Colonic mucosa (tissue), 4 donors: ENCODE data around the gene NPAT. TPM values are rescaled to one million over a fixed set of nuclear protein-coding genes. Genes with fewer than 3 reads are reported as not detected.

Experiments
- DNase-seq: peaks from one replicate; pipeline ENCODE4 v3.0.0-alpha.2; 2020
- H3K27ac ChIP-seq: fragments of 200-600 bp; one replicate; pipeline ENCODE4 v1.8.0; 2021
- H3K27me3 ChIP-seq: fragments of 200-600 bp; one replicate; pipeline ENCODE4 v1.8.0; 2021
- H3K36me3 ChIP-seq: fragments of 200-600 bp; one replicate; pipeline ENCODE4 v1.8.0; 2021
- H3K4me1 ChIP-seq: fragments of 200-600 bp; one replicate; pipeline ENCODE4 v1.8.0; 2021; ENCODE audit warnings: mild to moderate bottlenecking
- H3K4me3 ChIP-seq: fragments of 200-600 bp; one replicate; pipeline ENCODE4 v1.8.0; 2021
- H3K9ac ChIP-seq, 2 donors: one replicate each; pipeline ENCODE4 v1.7.0; 2013; ENCODE audit warnings: control low read depth in 2 of 2, low read depth in 2 of 2, low read length in 2 of 2
- H3K9me3 ChIP-seq: fragments of 200-600 bp; one replicate; pipeline ENCODE4 v1.8.0; 2021
- CTCF ChIP-seq: fragments of 200-600 bp; IDR thresholded peaks from one replicate; pipeline ENCODE4 v1.8.0; 2022; ENCODE audit warnings: antibody characterized with exemption, mild to moderate bottlenecking
- intact Hi-C: fragments of 100-400 bp; cut with DNase I; formaldehyde crosslinking; loops from one replicate; pipeline ENCODE4 v1.14.1; 2022
- total RNA-seq, 2 donors: library from RNA; stranded (reverse); fragmentation: NEBNext Ultra II Directional in 1 of 2; extraction: Animal tissue kit (Norgen Biotek cat#: 25700) in 1 of 2; gene quantifications; one replicate each; pipeline ENCODE4 v1.2.1, GENCODE V29; 2021
- donor health status: healthy.
- donor health status: DM: no; HTN: no; CAD: no.
- donor health status: DM: no; HTN: no; CAD: no.

Gene NPAT
- total RNA-seq, 2 donors from 2014 or later: 10.8 to 14.0 TPM

GRCh38 chr11:108242422-108242821 is 20.0 kb upstream of the NPAT start:
- no peak overlapping the region for H3K27ac ChIP-seq
- TF ChIP-seq CTCF: no peak
- no peaks in the 10 kb centered on the region for H3K27me3 ChIP-seq
- H3K36me3 ChIP-seq: no peaks in the 10 kb centered on the region
- no peaks in the 10 kb centered on the region for H3K4me1 ChIP-seq
- H3K4me3 ChIP-seq: no peak overlapping the region
- intact Hi-C loops: no loop called here
- no peak overlapping the region for H3K9ac ChIP-seq
- no peak for DNase-seq
- H3K9me3 ChIP-seq: no peaks in the 10 kb centered on the region

DNA sequence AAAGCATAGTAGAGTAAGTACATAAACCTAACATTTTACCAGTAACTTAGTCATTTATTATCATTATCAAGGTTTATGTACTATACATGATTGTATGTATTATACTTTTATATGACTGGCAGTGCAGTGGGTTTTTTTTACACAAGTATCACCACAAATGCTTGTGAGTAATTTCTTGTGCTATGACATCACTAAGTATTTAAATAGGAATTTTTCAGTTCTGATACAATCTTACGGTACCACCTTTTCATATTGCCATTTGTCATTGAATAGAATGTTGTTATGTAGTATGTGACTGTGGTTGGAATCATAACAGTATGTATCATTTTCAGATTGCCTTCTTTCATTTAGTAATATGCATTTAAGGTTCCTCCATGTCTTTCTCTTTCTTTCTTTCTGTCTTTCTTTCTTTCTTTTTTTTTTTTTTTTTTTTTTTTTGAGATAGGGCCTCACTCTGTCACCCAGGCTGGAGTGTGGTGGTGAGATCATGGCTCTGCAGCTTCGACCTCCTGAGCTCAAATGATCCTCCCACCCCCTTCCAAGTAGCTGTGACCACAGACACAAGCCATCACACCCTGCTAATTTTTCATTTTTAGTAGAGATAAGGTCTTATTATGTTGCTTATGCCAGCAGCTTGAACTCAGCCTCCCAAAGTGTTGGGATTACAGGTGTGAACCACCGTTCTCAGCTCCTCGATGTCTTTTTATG is 19.0 kb upstream of the NPAT start:
- H3K27ac ChIP-seq: no peak overlapping the region
- no peaks in the 10 kb centered on the region for H3K9me3 ChIP-seq
- H3K9ac ChIP-seq: no peak overlapping the region
- no peaks in the 10 kb centered on the region for H3K27me3 ChIP-seq
- TF ChIP-seq CTCF: no peak
- intact Hi-C loops: no loop called here
- no peak overlapping the region for H3K4me3 ChIP-seq
- no peaks in the 10 kb centered on the region for H3K4me1 ChIP-seq
- H3K36me3 ChIP-seq: no peaks in the 10 kb centered on the region
- DNase-seq: no peak

- H3K27me3 ChIP-seq: no peaks in the 10 kb centered on the region
- intact Hi-C loops: no loop called here
- TF ChIP-seq CTCF: no peak
- H3K27ac ChIP-seq: no peak overlapping the region
- H3K4me1 ChIP-seq: no peaks in the 10 kb centered on the region
- H3K4me3 ChIP-seq: no peak overlapping the region
- H3K36me3 ChIP-seq: no peaks in the 10 kb centered on the region
- no peaks in the 10 kb centered on the region for H3K9me3 ChIP-seq
- no peak for DNase-seq
- H3K9ac ChIP-seq: no peak overlapping the region
Measured at GRCh38 chr11:108239076-108239475, 16.6 kb upstream of the NPAT start.

DNA sequence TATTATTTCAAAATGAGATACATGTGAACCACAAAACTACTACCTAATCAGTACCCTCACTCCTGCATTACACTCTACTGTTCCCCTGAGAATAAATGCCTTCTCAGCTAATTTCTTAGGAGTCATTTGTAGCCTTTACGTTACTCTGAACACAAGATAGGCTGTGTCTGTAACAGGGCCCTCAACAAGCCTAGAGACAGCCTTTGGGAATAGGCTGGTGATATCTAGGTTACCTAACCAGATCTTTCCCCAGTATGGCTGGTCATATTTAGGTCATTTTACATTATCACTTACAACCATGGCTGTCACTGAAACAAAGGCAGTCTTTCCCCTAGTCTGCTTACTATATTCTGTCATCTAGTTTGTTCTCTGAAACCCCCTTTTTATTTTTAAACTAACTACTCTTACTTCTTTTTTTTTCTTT is 14.6 kb upstream of the NPAT start:
- no peak overlapping the region for H3K4me3 ChIP-seq
- no peaks in the 10 kb centered on the region for H3K27me3 ChIP-seq
- no peak overlapping the region for H3K9ac ChIP-seq
- peak overlapping the region; percentile 14 for H3K27ac ChIP-seq
- no peak for TF ChIP-seq CTCF
- no peaks in the 10 kb centered on the region for H3K36me3 ChIP-seq
- DNase-seq: no peak
- H3K4me1 ChIP-seq: no peaks in the 10 kb centered on the region
- no peaks in the 10 kb centered on the region for H3K9me3 ChIP-seq
- intact Hi-C loops: no loop called here

DNA sequence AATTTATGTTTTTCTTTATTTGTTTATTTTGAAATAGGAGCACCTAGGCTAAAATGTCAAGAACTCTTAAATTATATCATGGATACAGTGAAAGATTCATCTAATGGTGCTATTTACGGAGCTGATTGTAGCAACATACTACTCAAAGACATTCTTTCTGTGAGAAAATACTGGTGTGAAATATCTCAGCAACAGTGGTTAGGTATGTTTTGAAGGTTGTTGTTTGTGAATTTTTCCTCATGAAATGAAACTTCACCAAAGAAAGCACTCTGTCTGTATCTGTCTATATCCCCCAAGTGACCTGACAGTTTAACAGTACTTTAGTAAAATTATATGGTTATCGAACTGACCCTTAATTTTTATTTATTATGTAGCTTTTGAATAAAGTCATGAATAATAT is 13.2 kb upstream of the NPAT start:
- no peaks in the 10 kb centered on the region for H3K36me3 ChIP-seq

More for the DNA sequence above, 13.2 kb upstream of the NPAT start:
- Histone ChIP-seq H3K4me1 (no peaks in the 10 kb centered on the region), H3K27me3 (no peaks in the 10 kb centered on the region), H3K9me3 (no peaks in the 10 kb centered on the region), H3K9ac (no peak overlapping the region), H3K27ac (no peak overlapping the region), H3K4me3 (no peak overlapping the region)
- DNase-seq: no peak
- intact Hi-C loops: no loop called here
- TF ChIP-seq CTCF: no peak
